NCI-H460 (cell line): Measurements from ENCODE around the gene ZNF224. TPM values are rescaled to one million over a fixed set of nuclear protein-coding genes. Genes with fewer than 3 reads are reported as not detected.
"Not testable (repeated sequence)": the region's sequence is repeated elsewhere in the genome, so short reads cannot be mapped to it uniquely, and the experiment has no call there.

ENCODE experiments used
- DNase-seq: peaks from one replicate; pipeline ENCODE4 v3.0.0-alpha.2; 2016; ENCODE audit warnings: low read depth; ENCODE audit errors: extremely low read depth
- small RNA-seq, 2 experiments: library from RNA; depleted of rRNA; stranded (forward); fragments of <200 nt; gene quantifications; one replicate each; pipeline ENCODE3, GENCODE V24; 2014
- total RNA-seq: library from RNA; depleted of rRNA; stranded (reverse); fragments of >200 nt; shearing (Covaris generic); gene quantifications from 2 replicates; pipeline ENCODE4 v1.2.3, GENCODE V29; 2014; rRNA removed

The ZNF224 gene
- total RNA-seq, 1 experiment from 2014 or later: 16.2 TPM

- no peak for DNase-seq
Measured at GRCh38 chr19:44113784-44114390, 19.7 kb downstream of the ZNF224 start.

GRCh38 chr19:44121162-44121561 lies 27.0 kb downstream of the ZNF224 start:
- not testable (repeated sequence) for DNase-seq

GRCh38 chr19:44131955-44132354 lies 37.8 kb downstream of the ZNF224 start:
- DNase-seq: no peak

- DNase-seq: peak; percentile 40
Measured at GRCh38 chr19:44141191-44142058, 47.3 kb downstream of the ZNF224 start, which contains the start of gene ZNF234. ZNF234 (plus strand) TSS chr19:44141554; CDS start chr19:44144633, 3,079 bp downstream.

- DNase-seq: no peak
Measured at GRCh38 chr19:44142059-44142433, 47.9 kb downstream of the ZNF224 start.

GRCh38 chr19:44149776-44150175 lies 55.6 kb downstream of the ZNF224 start:
- no peak for DNase-seq

GRCh38 chr19:44151491-44151890 lies 57.3 kb downstream of the ZNF224 start:
- no peak for DNase-seq

- no peak for DNase-seq
Measured at GRCh38 chr19:44156475-44156874, 62.3 kb downstream of the ZNF224 start.

Small RNA genes lying within 50 kb of the gene (small RNA-seq; reads per million reads assigned to genes)
- gene RNU6-902P: 0 reads per million in 2 experiments

Other genes starting within 250 kb of the ZNF224 start
- not detected in 2 replicates for gene ZNF404, start 210.4 kb upstream of the ZNF224 start, total RNA-seq
- gene ZNF45, start 159.1 kb upstream of the ZNF224 start, total RNA-seq: 7.8 and 10.6 TPM in 2 replicates
- gene ZNF221, start 143.1 kb upstream of the ZNF224 start, total RNA-seq: 2.0 and 2.8 TPM in 2 replicates
- 6.1 and 6.6 TPM in 2 replicates for gene ZNF155, start 110.2 kb upstream of the ZNF224 start, total RNA-seq
- gene ZNF230, start 91.4 kb upstream of the ZNF224 start, total RNA-seq: 3.6 and 4.8 TPM in 2 replicates
- 6.8 and 7.1 TPM in 2 replicates for gene ZNF222, start 69.0 kb upstream of the ZNF224 start, total RNA-seq
- gene ZNF223, start 42.3 kb upstream of the ZNF224 start, total RNA-seq: 1.9 and 2.0 TPM in 2 replicates
- gene ZNF284, start 22.2 kb upstream of the ZNF224 start, total RNA-seq: 2.0 and 2.2 TPM in 2 replicates
- gene ZNF225, start 19.0 kb downstream of the ZNF224 start, total RNA-seq: 3.3 TPM in 2 replicates
- gene ZNF234, start 47.2 kb downstream of the ZNF224 start, total RNA-seq: 8.5 and 8.6 TPM in 2 replicates
- 20.1 and 21.0 TPM in 2 replicates for gene ZNF226, start 70.7 kb downstream of the ZNF224 start, total RNA-seq
- gene ZNF227, start 118.2 kb downstream of the ZNF224 start, total RNA-seq: 18.2 and 20.3 TPM in 2 replicates
- 0.14 and 0.25 TPM in 2 replicates for gene ZNF233, start 165.5 kb downstream of the ZNF224 start, total RNA-seq
- 3.0 and 3.2 TPM in 2 replicates for gene ZNF235, start 210.7 kb downstream of the ZNF224 start, total RNA-seq